Sigmoid colon (tissue), 4 donors: ENCODE measurements around the gene STAG1.

Experiments used
- CTCF ChIP-seq, 4 experiments: fragments of 450-650 bp in 3 of 4; fragments of 200-600 bp in 1 of 4; IDR thresholded peaks; one replicate each; pipeline ENCODE4 v1.5.1; 2016 to 2019; ENCODE audit warnings: antibody characterized with exemption in 4 of 4, mild to moderate bottlenecking in 3 of 4, moderate library complexity in 2 of 4
- EP300 ChIP-seq, 4 donors: sonication (generic); formaldehyde crosslinking; IDR thresholded peaks; one replicate each; pipeline ENCODE4 v1.6.1; 2017; ENCODE audit warnings: antibody characterized with exemption in 4 of 4

GRCh38 chr3:136670166-136670565 lies 82.0 kb downstream of the STAG1 start:
- TF ChIP-seq EP300 (IDR thresholded peaks at IDR 0.05) (no peak), CTCF (IDR thresholded peaks at IDR 0.05) (no peak)
